ENCODE measurements around the gene MAGI1.

MAGI1 gene

GRCh38 chr3:65664446-65664845 lies 374.3 kb downstream of the MAGI1 start:
- POLR2A ChIA-PET: no interaction called here
- TF ChIP-seq, protein P1, sequence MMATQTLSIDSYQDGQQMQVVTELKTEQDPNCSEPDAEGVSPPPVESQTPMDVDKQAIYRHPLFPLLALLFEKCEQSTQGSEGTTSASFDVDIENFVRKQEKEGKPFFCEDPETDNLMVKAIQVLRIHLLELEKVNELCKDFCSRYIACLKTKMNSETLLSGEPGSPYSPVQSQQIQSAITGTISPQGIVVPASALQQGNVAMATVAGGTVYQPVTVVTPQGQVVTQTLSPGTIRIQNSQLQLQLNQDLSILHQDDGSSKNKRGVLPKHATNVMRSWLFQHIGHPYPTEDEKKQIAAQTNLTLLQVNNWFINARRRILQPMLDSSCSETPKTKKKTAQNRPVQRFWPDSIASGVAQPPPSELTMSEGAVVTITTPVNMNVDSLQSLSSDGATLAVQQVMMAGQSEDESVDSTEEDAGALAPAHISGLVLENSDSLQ (IDR thresholded peaks at IDR 0.05): no peak
- no peak for TF ChIP-seq FOXM1 (IDR thresholded peaks at IDR 0.05; ENCODE audit: borderline replicate concordance)
- CTCF ChIA-PET: no interaction called here
- DNase-seq (ENCODE audit: extremely low spot score): no peak

DNA sequence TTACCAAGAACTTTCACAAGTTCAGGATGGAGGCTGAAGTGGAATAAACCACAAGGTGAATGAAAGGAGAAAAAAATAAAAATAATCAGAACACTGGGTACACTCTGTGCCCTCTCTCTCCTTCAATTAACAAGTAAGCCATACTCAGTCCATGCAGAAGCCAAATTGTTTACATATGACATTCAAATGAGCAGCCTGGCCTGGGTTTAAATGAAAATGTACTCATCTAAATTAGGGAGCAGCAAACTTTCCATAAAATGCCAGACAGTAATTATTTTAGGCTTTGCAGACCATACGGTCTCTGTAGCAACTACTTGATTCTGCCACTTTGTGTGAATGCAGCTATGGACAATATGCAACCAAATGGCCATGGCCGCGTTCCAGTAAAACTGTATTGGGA lies 376.6 kb downstream of the MAGI1 start:
- ChIA-PET POLR2A (no interaction called here), CTCF (no interaction called here)
- no peak for TF ChIP-seq TARDBP (IDR thresholded peaks at IDR 0.05)
- no peak for TF ChIP-seq ARNT (IDR thresholded peaks at IDR 0.05)
- TF ChIP-seq CTBP1 (IDR thresholded peaks at IDR 0.05; ENCODE audit: borderline replicate concordance): no peak
- no peak for DNase-seq (ENCODE audit: extremely low spot score)

- POLR2A ChIA-PET: no interaction called here
- TF ChIP-seq SUZ12 (IDR thresholded peaks at IDR 0.05): no peak
- no peak for TF ChIP-seq ZNF384 (IDR thresholded peaks at IDR 0.05)
- no peak for TF ChIP-seq ELF4 (IDR thresholded peaks at IDR 0.05)
- TF ChIP-seq FOXM1 (IDR thresholded peaks at IDR 0.05; ENCODE audit: borderline replicate concordance): no peak
- no peak for TF ChIP-seq HDGF (IDR thresholded peaks at IDR 0.05; ENCODE audit: borderline replicate concordance)
- no peak for TF ChIP-seq NFRKB (IDR thresholded peaks at IDR 0.05)
- TF ChIP-seq BHLHE40 (IDR thresholded peaks at IDR 0.05; ENCODE audit: borderline replicate concordance): no peak
- TF ChIP-seq TARDBP (IDR thresholded peaks at IDR 0.05): no peak
- TF ChIP-seq, protein P1 (IDR thresholded peaks at IDR 0.05): no peak
- TF ChIP-seq FOXA1 (IDR thresholded peaks at IDR 0.05): no peak
- TF ChIP-seq L3MBTL2 (conservative IDR thresholded peaks at IDR 0.05): no peak
- TF ChIP-seq LEF1 (IDR thresholded peaks at IDR 0.05; ENCODE audit: borderline replicate concordance): no peak
- TF ChIP-seq CTBP1 (IDR thresholded peaks at IDR 0.05; ENCODE audit: borderline replicate concordance): no peak
- no peak for TF ChIP-seq FOXK2 (IDR thresholded peaks at IDR 0.05)
- TF ChIP-seq SP1 (IDR thresholded peaks at IDR 0.05): no peak
- DNase-seq (ENCODE audit: extremely low spot score): no peak
- CTCF ChIA-PET: interaction anchor here (0.6 kb wide), 2 partner anchors 13 to 969 kb away, joined by 3 read pairs; no protein-coding TSS in a partner anchor
Measured at GRCh38 chr3:65660000-65660598, 378.6 kb downstream of the MAGI1 start.

GRCh38 chr3:65659396-65659795 lies 379.3 kb downstream of the MAGI1 start:
- TF ChIP-seq ARNT (IDR thresholded peaks at IDR 0.05): no peak
- TF ChIP-seq SP1 (IDR thresholded peaks at IDR 0.05): no peak
- TF ChIP-seq, protein P1 (IDR thresholded peaks at IDR 0.05): no peak
- TF ChIP-seq ELF4 (IDR thresholded peaks at IDR 0.05): no peak
- TF ChIP-seq HDGF (IDR thresholded peaks at IDR 0.05; ENCODE audit: borderline replicate concordance): no peak
- TF ChIP-seq FOXM1 (IDR thresholded peaks at IDR 0.05; ENCODE audit: borderline replicate concordance): no peak
- TF ChIP-seq SUZ12 (IDR thresholded peaks at IDR 0.05): no peak
- TF ChIP-seq BHLHE40 (IDR thresholded peaks at IDR 0.05; ENCODE audit: borderline replicate concordance): no peak
- no peak for TF ChIP-seq LEF1 (IDR thresholded peaks at IDR 0.05; ENCODE audit: borderline replicate concordance)
- TF ChIP-seq FOXA1 (IDR thresholded peaks at IDR 0.05): no peak
- no peak for TF ChIP-seq ZNF384 (IDR thresholded peaks at IDR 0.05)
- TF ChIP-seq CTBP1 (IDR thresholded peaks at IDR 0.05; ENCODE audit: borderline replicate concordance): no peak
- no peak for TF ChIP-seq L3MBTL2 (conservative IDR thresholded peaks at IDR 0.05)
- TF ChIP-seq NFRKB (IDR thresholded peaks at IDR 0.05): no peak
- no peak for TF ChIP-seq TARDBP (IDR thresholded peaks at IDR 0.05)
- no peak for TF ChIP-seq FOXK2 (IDR thresholded peaks at IDR 0.05)
- DNase-seq (ENCODE audit: extremely low spot score): no peak
- POLR2A ChIA-PET: no interaction called here
- CTCF ChIA-PET: interaction anchor here (0.6 kb wide), 1 partner anchor 14 kb away, joined by 3 read pairs; no protein-coding TSS in a partner anchor

DNA sequence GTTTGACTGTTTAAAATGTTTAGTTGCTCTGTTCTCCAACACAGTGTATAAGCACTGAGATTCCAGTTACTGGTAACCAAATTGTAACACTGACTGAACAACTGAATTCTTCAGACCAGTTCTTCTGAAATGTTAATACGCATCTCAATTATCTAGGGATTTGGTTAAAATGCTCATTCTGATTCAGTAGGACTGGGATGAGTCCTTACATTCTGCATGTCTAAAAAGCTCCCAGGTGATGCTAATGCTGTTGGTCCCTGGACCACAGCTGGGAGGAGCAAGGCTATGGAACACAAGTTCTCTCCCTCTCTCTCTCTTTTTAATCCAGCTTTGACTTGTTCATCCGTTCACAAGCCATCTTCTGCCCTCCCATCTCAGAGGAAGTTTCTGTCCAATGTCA lies 380.3 kb downstream of the MAGI1 start:
- DNase-seq (ENCODE audit: extremely low spot score): no peak
- ChIA-PET CTCF (no interaction called here), POLR2A (no interaction called here)
- no peak for TF ChIP-seq FOXM1 (IDR thresholded peaks at IDR 0.05; ENCODE audit: borderline replicate concordance)
- TF ChIP-seq BHLHE40 (IDR thresholded peaks at IDR 0.05; ENCODE audit: borderline replicate concordance): no peak
- no peak for TF ChIP-seq LEF1 (IDR thresholded peaks at IDR 0.05; ENCODE audit: borderline replicate concordance)
- no peak for TF ChIP-seq SP1 (IDR thresholded peaks at IDR 0.05)

GRCh38 chr3:65655061-65655460 lies 383.7 kb downstream of the MAGI1 start:
- no peak for DNase-seq (ENCODE audit: extremely low spot score)
- ChIA-PET CTCF (no interaction called here), POLR2A (no interaction called here)
- TF ChIP-seq BHLHE40 (IDR thresholded peaks at IDR 0.05; ENCODE audit: borderline replicate concordance) (no peak), SUZ12 (IDR thresholded peaks at IDR 0.05) (no peak), TARDBP (IDR thresholded peaks at IDR 0.05) (no peak), HDGF (IDR thresholded peaks at IDR 0.05; ENCODE audit: borderline replicate concordance) (no peak), NFRKB (IDR thresholded peaks at IDR 0.05) (no peak), FOXA1 (IDR thresholded peaks at IDR 0.05) (no peak), ARNT (IDR thresholded peaks at IDR 0.05) (no peak), CTBP1 (IDR thresholded peaks at IDR 0.05; ENCODE audit: borderline replicate concordance) (no peak), ELF4 (IDR thresholded peaks at IDR 0.05) (no peak), LEF1 (IDR thresholded peaks at IDR 0.05; ENCODE audit: borderline replicate concordance) (no peak), ZNF384 (IDR thresholded peaks at IDR 0.05) (no peak), SP1 (IDR thresholded peaks at IDR 0.05) (no peak), L3MBTL2 (conservative IDR thresholded peaks at IDR 0.05) (no peak), FOXM1 (IDR thresholded peaks at IDR 0.05; ENCODE audit: borderline replicate concordance) (no peak), FOXK2 (IDR thresholded peaks at IDR 0.05) (no peak)
- TF ChIP-seq, protein P1 (IDR thresholded peaks at IDR 0.05): no peak

Data from HEK293T (cell line).